ENCODE measurements around the gene PLA2G12B.
"Not testable (repeated sequence)": the region's sequence is repeated elsewhere in the genome, so short reads cannot be mapped to it uniquely, and the experiment has no call there.

PLA2G12B gene

GRCh38 chr10:72943498-72944234, 10.9 kb downstream of the PLA2G12B start:
- no peak overlapping the region for H3K27ac ChIP-seq
- no peaks in the 10 kb centered on the region for H4K20me1 ChIP-seq
- H3K9ac ChIP-seq, result no peak overlapping the region

GRCh38 chr10:72935361-72935760, 19.2 kb downstream of the PLA2G12B start:
- no peak for TF ChIP-seq Cebpa-rat (IDR thresholded peaks at IDR 0.05)
- H3K4me3 ChIP-seq, result no peak overlapping the region
- H3K4me1 ChIP-seq, result no peaks in the 10 kb centered on the region
- H3K27me3 ChIP-seq, result no peaks in the 10 kb centered on the region
- H3K27ac ChIP-seq, result no peak overlapping the region
- no peaks in the 10 kb centered on the region for H4K20me1 ChIP-seq
- no peaks in the 10 kb centered on the region for H3K9me3 ChIP-seq
- H3K4me2 ChIP-seq, result no peak overlapping the region
- H3K9ac ChIP-seq, result no peak overlapping the region
- no peaks in the 10 kb centered on the region for H3K36me3 ChIP-seq

More at GRCh38 chr10:72943498-72944234, 10.9 kb downstream of the PLA2G12B start:
- Histone ChIP-seq H3K4me3 (no peak overlapping the region), H3K9me3 (no peaks in the 10 kb centered on the region), H3K4me2 (no peak overlapping the region), H3K36me3 (no peaks in the 10 kb centered on the region), H3K4me1 (no peaks in the 10 kb centered on the region), H3K27me3 (no peaks in the 10 kb centered on the region)
- no peak for TF ChIP-seq Cebpa-rat (IDR thresholded peaks at IDR 0.05)

- Histone ChIP-seq H3K36me3 (no peaks in the 10 kb centered on the region), H3K4me3 (no peak overlapping the region), H3K4me1 (no peaks in the 10 kb centered on the region), H3K9ac (no peak overlapping the region), H3K4me2 (no peak overlapping the region), H3K27me3 (no peaks in the 10 kb centered on the region), H4K20me1 (no peaks in the 10 kb centered on the region), H3K27ac (no peak overlapping the region), H3K9me3 (no peaks in the 10 kb centered on the region)
- no peak for TF ChIP-seq Cebpa-rat (IDR thresholded peaks at IDR 0.05)
These were observed 22.2 kb downstream of the PLA2G12B start for GRCh38 chr10:72932259-72933015.

GRCh38 chr10:72930276-72930675, 24.3 kb downstream of the PLA2G12B start:
- no peaks in the 10 kb centered on the region for H3K36me3 ChIP-seq
- H3K4me3 ChIP-seq, result no peak overlapping the region

GRCh38 chr10:72928798-72929197, 25.8 kb downstream of the PLA2G12B start:
- H4K20me1 ChIP-seq, result no peaks in the 10 kb centered on the region
- H3K4me2 ChIP-seq, result no peak overlapping the region
- no peak overlapping the region for H3K9ac ChIP-seq
- no peaks in the 10 kb centered on the region for H3K27me3 ChIP-seq
- H3K9me3 ChIP-seq, result no peaks in the 10 kb centered on the region
- TF ChIP-seq Cebpa-rat (IDR thresholded peaks at IDR 0.05), result no peak
- no peak overlapping the region for H3K4me3 ChIP-seq
- no peaks in the 10 kb centered on the region for H3K4me1 ChIP-seq
- no peak overlapping the region for H3K27ac ChIP-seq
- H3K36me3 ChIP-seq, result no peaks in the 10 kb centered on the region

More at GRCh38 chr10:72930276-72930675, 24.3 kb downstream of the PLA2G12B start:
- Histone ChIP-seq H4K20me1 (no peaks in the 10 kb centered on the region), H3K9me3 (no peaks in the 10 kb centered on the region), H3K27me3 (no peaks in the 10 kb centered on the region), H3K4me2 (no peak overlapping the region), H3K4me1 (no peaks in the 10 kb centered on the region), H3K27ac (no peak overlapping the region), H3K9ac (no peak overlapping the region)
- TF ChIP-seq Cebpa-rat (IDR thresholded peaks at IDR 0.05), result no peak

- Histone ChIP-seq H3K27me3 (no peaks in the 10 kb centered on the region), H3K4me3 (no peak overlapping the region), H3K36me3 (no peaks in the 10 kb centered on the region), H3K9me3 (peaks cover 11% of the 10 kb centered on the region), H4K20me1 (no peaks in the 10 kb centered on the region), H3K4me2 (no peak overlapping the region), H3K4me1 (no peaks in the 10 kb centered on the region), H3K27ac (no peak overlapping the region), H3K9ac (no peak overlapping the region)
- no peak for TF ChIP-seq Cebpa-rat (IDR thresholded peaks at IDR 0.05)
These were observed 27.1 kb downstream of the PLA2G12B start for GRCh38 chr10:72927485-72927884.

GRCh38 chr10:72925951-72926465, 28.6 kb downstream of the PLA2G12B start:
- Histone ChIP-seq H3K4me2 (no peak overlapping the region), H3K4me3 (no peak overlapping the region), H3K36me3 (no peaks in the 10 kb centered on the region), H3K4me1 (no peaks in the 10 kb centered on the region), H3K27me3 (no peaks in the 10 kb centered on the region), H3K9ac (no peak overlapping the region), H3K9me3 (peaks cover 25% of the 10 kb centered on the region), H3K27ac (no peak overlapping the region), H4K20me1 (no peaks in the 10 kb centered on the region)
- no peak for TF ChIP-seq Cebpa-rat (IDR thresholded peaks at IDR 0.05)

- Histone ChIP-seq H3K4me2 (no peak overlapping the region), H3K27ac (no peak overlapping the region), H3K9me3 (peaks cover 41% of the 10 kb centered on the region), H3K36me3 (no peaks in the 10 kb centered on the region), H4K20me1 (no peaks in the 10 kb centered on the region), H3K9ac (no peak overlapping the region), H3K4me3 (no peak overlapping the region), H3K27me3 (no peaks in the 10 kb centered on the region), H3K4me1 (no peaks in the 10 kb centered on the region)
- no peak for TF ChIP-seq Cebpa-rat (IDR thresholded peaks at IDR 0.05)
These were observed 30.3 kb downstream of the PLA2G12B start for GRCh38 chr10:72924351-72924750.

- not testable (repeated sequence) for H3K36me3 ChIP-seq, H3K4me1 ChIP-seq, H3K9ac ChIP-seq, H3K4me3 ChIP-seq, H3K27ac ChIP-seq, H4K20me1 ChIP-seq, H3K4me2 ChIP-seq, H3K27me3 ChIP-seq
- H3K9me3 ChIP-seq, result peaks cover 54% of the 10 kb centered on the region
These were observed 33.4 kb downstream of the PLA2G12B start for GRCh38 chr10:72921147-72921683.

GRCh38 chr10:72918352-72918751, 36.3 kb downstream of the PLA2G12B start:
- Histone ChIP-seq H3K4me2 (no peak overlapping the region), H3K27me3 (no peaks in the 10 kb centered on the region), H3K4me1 (peaks cover 4% of the 10 kb centered on the region), H3K4me3 (no peak overlapping the region), H3K27ac (no peak overlapping the region), H3K9me3 (peaks cover 52% of the 10 kb centered on the region), H3K9ac (no peak overlapping the region), H3K36me3 (no peaks in the 10 kb centered on the region), H4K20me1 (no peaks in the 10 kb centered on the region)
- no peak for TF ChIP-seq Cebpa-rat (IDR thresholded peaks at IDR 0.05)

GRCh38 chr10:72917803-72918332, 36.7 kb downstream of the PLA2G12B start:
- H3K9ac ChIP-seq, H3K4me1 ChIP-seq, H3K36me3 ChIP-seq: not testable (repeated sequence)

GRCh38 chr10:72917201-72917600, 37.4 kb downstream of the PLA2G12B start:
- H3K4me2 ChIP-seq, H3K4me3 ChIP-seq, H3K36me3 ChIP-seq, H3K9ac ChIP-seq, H3K27ac ChIP-seq, H3K27me3 ChIP-seq, H4K20me1 ChIP-seq: not testable (repeated sequence)
- peaks cover 40% of the 10 kb centered on the region for H3K9me3 ChIP-seq
- H3K4me1 ChIP-seq, result peaks cover 10% of the 10 kb centered on the region

More at GRCh38 chr10:72917803-72918332, 36.7 kb downstream of the PLA2G12B start:
- H3K9me3 ChIP-seq, result peaks cover 47% of the 10 kb centered on the region
- not testable (repeated sequence) for H4K20me1 ChIP-seq, H3K27me3 ChIP-seq, H3K27ac ChIP-seq, H3K4me3 ChIP-seq, H3K4me2 ChIP-seq
